GM18951 (cell line): ENCODE data around the gene CARNS1.
"Not testable (repeated sequence)": the region's sequence is repeated elsewhere in the genome, so short reads cannot be mapped to it uniquely, and the experiment has no call there.

ENCODE experiments used
- POLR2A ChIP-seq: IDR thresholded peaks from 4 replicates; pipeline ENCODE4 v1.6.1; 2011; ENCODE audit warnings: mild to moderate bottlenecking; ENCODE audit not compliant: insufficient read length, insufficient read depth; ENCODE audit errors: extremely low read depth
- in situ Hi-C: fragments of 300-500 bp; cut with MboI; formaldehyde crosslinking; loops from one replicate; pipeline ENCODE4 v1.12.0; 2022; ENCODE audit warnings: low sequenced_read_pairs, mixed read lengths, inconsistent platforms; ENCODE audit not compliant: unreplicated experiment

Gene CARNS1

DNA sequence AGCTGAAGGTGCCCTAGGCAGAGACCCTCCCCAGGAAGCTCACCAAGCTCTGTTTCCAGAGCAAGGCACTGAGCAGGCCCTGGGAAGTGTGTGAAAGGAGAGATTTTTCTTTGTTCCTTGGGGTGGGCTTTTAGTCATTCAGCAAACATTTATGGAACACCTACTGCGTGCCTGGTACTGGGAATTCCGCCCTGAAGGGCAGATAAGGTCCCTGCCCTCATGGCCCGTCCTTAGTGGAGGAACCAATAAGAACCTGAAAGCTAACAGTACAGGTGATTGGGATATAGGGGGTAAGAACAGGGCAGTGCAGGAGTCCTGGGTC is 49.7 kb downstream of the CARNS1 start:
- in situ Hi-C loops: no loop called here
- no peak for TF ChIP-seq POLR2A

DNA sequence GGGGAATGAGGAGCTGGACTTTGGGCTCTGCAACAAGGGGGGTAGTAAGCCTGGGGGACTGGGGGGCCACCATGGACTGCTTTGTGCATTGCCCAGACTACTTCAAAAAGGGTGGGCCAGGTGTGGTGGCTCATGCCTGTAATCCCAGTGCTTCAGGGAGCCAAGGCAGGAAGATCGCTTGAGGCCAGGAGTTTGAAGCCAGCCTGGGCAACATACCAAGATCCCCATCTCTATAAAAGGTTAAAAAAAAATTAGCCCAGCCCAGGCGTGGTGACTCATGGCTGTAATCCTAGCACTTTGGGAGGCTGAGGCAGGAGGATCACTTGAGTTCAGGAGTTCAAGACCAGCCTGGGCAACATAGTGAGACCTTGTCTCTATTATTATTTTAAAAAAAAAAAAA is 50.1 kb downstream of the CARNS1 start:
- in situ Hi-C loops: not testable (repeated sequence)

DNA sequence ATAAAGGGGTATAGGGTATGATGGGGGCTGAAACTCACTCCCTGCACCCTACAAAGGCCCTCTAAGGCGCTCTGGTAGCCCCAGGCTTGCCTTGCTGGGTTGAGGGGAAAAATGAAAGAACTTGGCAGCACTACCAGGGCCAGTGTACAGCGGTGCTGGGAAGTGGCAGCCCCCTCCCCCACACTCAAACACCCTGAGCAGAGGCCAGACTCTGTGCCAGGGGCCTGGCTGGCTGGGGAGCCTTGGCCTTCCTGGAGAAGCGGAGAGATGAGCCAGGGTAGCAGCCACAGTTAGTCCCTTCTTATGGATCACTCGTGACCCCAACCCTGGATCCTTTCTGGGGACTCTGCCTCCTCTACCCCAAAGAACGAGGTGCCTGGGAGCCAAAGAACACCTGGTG is 50.9 kb downstream of the CARNS1 start:
- in situ Hi-C loops: no loop called here
- TF ChIP-seq POLR2A: no peak

DNA sequence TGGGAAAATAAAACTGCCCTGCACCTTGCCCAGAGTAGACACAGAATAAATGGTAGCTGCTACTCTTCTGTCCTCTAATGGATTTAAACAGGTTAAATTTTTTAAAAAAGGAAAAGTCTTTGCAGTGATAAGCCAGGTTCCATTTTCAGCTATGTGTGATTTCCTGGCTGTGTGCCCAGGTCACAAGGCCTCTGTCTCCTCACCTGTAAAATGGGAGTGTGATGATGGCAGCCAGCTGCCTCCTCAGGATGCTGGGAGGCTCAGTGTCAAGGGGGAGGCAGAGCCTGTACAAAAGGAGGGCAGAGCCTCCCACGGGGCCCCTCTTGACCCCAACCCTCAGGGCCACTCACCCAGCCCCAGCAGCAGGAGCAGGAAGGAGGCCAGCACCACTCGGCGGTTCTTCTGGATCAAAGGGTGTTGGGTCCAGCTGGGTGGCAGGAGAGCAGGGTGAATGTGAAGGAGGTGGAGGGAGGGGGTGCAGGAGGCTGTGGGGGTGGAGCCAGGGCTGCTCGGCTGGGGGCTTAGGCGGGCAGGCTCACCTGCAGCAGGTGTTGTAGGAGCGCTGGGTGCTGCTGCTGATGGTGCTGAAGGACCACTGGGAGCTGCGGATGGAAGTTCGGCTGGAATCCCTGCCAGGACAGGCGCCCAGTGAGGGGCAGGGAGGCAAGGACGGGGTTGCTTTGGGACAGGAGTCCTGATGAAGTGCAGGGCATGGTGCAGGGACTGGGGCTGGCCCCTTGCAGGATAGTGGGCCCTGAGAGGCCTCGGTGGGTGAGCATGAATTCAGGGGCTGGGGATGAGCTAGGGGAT is 51.7 kb downstream of the CARNS1 start:
- in situ Hi-C loops: no loop called here
- no peak for TF ChIP-seq POLR2A

DNA sequence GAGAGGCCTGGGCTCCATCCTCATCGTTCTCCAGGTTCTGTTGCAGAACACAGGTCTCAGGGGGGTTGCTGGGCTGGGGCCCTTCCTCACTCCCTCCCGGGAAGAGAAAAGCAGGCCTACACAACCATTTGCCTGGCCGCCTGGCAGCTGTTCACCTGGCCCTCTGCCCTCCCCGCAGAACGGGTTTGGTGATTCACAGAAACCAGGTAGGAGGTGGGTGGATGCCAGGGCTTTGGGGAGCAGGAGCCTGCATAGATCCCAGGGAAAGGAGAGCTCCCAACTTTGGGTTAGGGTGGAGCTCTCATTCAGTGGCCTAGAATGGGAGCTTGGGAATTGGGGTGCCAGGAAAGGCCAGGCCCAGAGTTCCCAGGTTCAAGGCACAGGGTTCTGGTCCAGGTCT is 52.6 kb downstream of the CARNS1 start:
- peak; percentile 1 for TF ChIP-seq POLR2A
- in situ Hi-C loops: no loop called here

DNA sequence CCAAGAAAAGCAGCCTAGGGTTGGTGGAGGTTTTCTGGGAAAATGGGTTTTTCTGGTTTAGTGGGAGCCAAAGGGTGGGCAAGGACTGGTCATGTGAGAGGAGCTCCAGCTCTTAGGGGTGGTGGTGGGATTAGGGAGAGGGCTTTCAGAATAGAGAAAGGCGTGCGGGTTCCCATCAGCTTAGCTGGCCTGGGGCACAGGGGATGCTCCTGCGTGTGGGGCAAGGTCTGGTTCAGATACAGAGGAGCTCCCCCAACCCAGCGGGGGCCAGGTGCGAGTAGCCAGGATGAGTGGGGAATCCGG is 52.9 kb downstream of the CARNS1 start:
- no peak for TF ChIP-seq POLR2A
- in situ Hi-C loops: no loop called here

DNA sequence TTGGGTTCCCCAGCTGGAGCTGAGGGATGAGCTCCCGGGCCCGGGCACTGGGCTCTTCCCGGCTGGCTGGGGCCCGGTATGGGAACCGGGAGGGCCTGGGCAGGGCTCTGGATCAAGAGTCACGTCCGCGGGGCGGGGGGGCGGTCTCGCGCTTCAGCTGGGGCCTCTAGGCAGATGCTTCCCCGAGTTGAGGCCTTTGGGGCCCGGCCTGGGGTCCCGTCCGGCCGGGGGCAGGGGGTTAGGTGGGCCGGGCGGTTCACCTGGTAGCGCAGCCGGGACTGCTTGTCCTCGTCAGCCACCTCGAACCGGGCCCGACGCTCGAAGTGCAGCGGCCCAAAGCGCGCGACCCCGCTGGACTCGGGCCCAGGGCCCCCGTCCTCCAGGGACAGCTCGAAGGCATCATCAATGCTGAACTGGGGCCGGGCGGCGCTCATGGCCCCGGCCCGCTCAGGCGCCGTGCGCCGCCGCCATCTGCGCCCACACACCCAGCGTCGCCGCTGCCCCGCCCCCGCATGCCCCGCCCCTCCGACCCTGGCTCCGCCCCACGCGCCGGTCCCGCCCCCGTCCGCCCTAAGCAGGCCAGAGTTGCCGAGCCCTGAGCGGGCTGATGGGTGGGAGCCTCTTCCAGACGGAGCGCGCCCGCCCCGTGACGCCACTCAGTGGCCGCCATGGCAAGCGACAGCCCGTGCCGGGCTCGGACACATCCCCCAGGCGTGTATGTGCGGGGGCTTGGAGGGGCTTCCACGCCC is 53.5 kb downstream of the CARNS1 start, which contains the start of gene TMEM134:
TMEM134 (minus strand) TSS at position 493 of the 749 bp plus-strand sequence; CDS start at position 434, 59 bp downstream.
- in situ Hi-C loops: no loop called here
- TF ChIP-seq POLR2A: peak; percentile 86

DNA sequence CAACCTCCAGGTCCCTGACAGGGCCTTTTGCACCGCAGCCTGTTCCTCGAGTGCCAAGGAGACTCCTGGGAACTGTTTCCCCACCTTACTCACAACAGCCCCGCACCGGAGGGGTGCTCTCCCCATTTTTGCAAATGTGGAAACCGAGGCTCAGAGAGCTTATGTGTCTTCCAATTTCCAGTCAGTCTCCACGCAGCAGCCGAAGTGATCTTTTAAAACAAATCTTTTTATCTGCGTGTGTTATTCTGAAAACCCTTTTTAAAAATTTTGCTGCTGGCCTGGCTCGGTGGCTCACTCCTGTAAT is 54.0 kb downstream of the CARNS1 start:
- in situ Hi-C loops: no loop called here
- TF ChIP-seq POLR2A: no peak

DNA sequence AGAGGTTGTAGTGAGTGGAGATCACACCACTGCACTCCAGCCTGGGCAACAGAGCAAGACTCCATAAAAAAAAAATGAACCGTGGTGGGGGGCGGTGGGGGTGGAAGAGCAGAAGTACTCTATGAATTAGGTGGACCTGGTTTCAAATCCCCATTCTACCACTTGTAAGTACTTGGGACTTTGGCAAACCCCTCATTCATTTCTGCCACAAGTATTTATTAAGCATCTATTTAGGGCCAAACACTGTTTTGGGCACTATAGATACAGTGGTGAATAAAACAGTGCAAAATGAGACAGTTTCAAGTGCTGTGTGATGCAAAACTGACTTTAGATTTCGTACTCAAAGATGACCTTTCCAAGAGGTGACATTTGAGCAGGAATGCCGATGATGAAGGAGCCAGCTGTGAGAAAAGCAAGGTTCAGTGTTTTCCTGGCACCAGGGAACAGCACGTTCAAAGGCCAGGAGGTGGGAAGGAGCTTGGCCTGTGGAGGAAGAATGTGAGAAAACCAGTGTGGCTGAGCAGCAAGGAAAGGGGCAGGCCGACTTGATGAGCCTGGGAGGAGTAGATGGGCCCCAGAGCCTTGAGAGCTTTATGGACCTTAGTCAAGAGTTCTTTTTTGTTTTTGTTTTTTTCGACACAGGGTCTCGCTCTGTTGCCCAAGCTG is 55.0 kb downstream of the CARNS1 start:
- in situ Hi-C loops: no loop called here
- TF ChIP-seq POLR2A: no peak

DNA sequence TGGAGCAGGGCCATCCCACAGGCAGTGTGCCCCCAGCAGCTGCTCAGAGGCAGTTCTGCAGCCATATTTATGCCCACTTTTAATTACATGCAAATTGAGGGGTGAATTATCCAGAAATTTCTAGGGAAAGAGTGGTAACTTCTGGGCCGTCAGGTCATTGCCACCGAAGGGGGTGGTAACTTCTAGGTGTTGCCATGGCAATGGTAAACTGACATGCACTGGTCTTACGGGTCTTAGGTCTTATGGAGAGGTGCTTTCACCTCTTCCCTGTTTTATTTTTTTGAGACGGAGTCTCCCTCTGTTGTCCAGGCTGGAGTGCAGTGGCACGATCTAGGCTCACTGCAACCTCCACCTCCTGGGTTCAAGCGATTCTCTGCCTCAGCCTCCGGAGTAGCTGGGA is 57.4 kb downstream of the CARNS1 start:
- TF ChIP-seq POLR2A: no peak
- in situ Hi-C loops: no loop called here
